Right atrium auricular region (tissue), 2 donors: ENCODE results near the gene PRRX2. TPM values are rescaled to one million over a fixed set of nuclear protein-coding genes. Genes with fewer than 3 reads are reported as not detected.
A peak's percentile ranks its signal among the peaks of the same experiment; 100 is the strongest.

Source experiments
- DNase-seq: peaks from one replicate; pipeline ENCODE4 v3.0.0-alpha.2; 2019; ENCODE audit warnings: low spot score
- H3K27ac ChIP-seq, 2 donors: fragments of 200-600 bp; sonication (generic); 1 replicate in 1 of 2; 2 replicates in 1 of 2; pipeline ENCODE4 v1.5.1; 2016 to 2019
- H3K27me3 ChIP-seq, 2 donors: fragments of 200-600 bp; sonication (generic); one replicate each; pipeline versions ENCODE4 v1.5.1 to v1.6.0; 2017 to 2019
- H3K36me3 ChIP-seq: fragments of 200-600 bp; sonication (generic); one replicate; pipeline ENCODE4 v1.5.1; 2016
- H3K4me1 ChIP-seq, 2 donors: fragments of 200-600 bp; sonication (generic); one replicate each; pipeline versions ENCODE4 v1.5.1 to v1.6.0; 2017 to 2019
- H3K4me3 ChIP-seq, 2 donors: fragments of 200-600 bp; sonication (generic); 1 replicate in 1 of 2; 2 replicates in 1 of 2; pipeline ENCODE4 v1.5.1; 2017 to 2019; ENCODE audit warnings: mild to moderate bottlenecking in 1 of 2, moderate library complexity in 1 of 2
- H3K9me3 ChIP-seq, 2 donors: fragments of 200-600 bp; sonication (generic); one replicate each; pipeline ENCODE4 v1.5.1; 2019
- total RNA-seq, 2 donors: library from RNA; depleted of rRNA; stranded (reverse); fragments of >200 nt; gene quantifications; one replicate each; pipeline ENCODE4 v1.1.0, GENCODE V29; 2016
- TF ChIP-seq, protein P1 (sequence below), 2 donors: fragments of 200-600 bp; sonication (generic); IDR thresholded peaks; one replicate each; pipeline ENCODE4 v1.5.1; 2019; ENCODE audit warnings: antibody characterized with exemption in 2 of 2

The PRRX2 gene
- total RNA-seq, 2 donors from 2014 or later, result 1.1 to 6.9 TPM

DNA sequence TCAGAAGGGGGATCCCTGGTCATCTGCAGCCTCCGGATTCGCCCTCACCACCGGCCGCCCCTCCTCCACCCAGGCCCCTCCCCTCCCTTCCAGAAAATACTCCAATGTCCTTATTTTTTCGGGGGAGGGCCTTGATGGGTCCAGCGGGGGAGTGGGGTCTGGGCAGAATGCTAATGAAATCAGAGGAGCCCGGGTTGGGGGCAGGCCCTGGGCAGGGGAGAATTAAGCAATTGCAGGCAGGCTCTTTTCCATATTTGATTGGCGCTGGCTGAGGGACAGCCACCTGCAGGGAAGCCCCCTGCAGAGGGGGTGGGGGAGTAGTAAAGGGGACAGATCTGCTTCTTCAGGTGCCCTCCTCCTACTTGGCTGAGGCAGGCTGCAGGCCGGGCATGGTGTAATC, 21.3 kb downstream of the PRRX2 start:
- no peaks in the 10 kb centered on the region for H3K4me1 ChIP-seq
- no peak overlapping the region for H3K27ac ChIP-seq
- H3K27me3 ChIP-seq, result no peaks in the 10 kb centered on the region
- H3K9me3 ChIP-seq, result no peaks in the 10 kb centered on the region
- no peaks in the 10 kb centered on the region for H3K36me3 ChIP-seq
- TF ChIP-seq, protein P1, sequence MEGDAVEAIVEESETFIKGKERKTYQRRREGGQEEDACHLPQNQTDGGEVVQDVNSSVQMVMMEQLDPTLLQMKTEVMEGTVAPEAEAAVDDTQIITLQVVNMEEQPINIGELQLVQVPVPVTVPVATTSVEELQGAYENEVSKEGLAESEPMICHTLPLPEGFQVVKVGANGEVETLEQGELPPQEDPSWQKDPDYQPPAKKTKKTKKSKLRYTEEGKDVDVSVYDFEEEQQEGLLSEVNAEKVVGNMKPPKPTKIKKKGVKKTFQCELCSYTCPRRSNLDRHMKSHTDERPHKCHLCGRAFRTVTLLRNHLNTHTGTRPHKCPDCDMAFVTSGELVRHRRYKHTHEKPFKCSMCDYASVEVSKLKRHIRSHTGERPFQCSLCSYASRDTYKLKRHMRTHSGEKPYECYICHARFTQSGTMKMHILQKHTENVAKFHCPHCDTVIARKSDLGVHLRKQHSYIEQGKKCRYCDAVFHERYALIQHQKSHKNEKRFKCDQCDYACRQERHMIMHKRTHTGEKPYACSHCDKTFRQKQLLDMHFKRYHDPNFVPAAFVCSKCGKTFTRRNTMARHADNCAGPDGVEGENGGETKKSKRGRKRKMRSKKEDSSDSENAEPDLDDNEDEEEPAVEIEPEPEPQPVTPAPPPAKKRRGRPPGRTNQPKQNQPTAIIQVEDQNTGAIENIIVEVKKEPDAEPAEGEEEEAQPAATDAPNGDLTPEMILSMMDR (IDR thresholded peaks at IDR 0.05), result no peak
- no peak overlapping the region for H3K4me3 ChIP-seq
- no peak for DNase-seq

DNA sequence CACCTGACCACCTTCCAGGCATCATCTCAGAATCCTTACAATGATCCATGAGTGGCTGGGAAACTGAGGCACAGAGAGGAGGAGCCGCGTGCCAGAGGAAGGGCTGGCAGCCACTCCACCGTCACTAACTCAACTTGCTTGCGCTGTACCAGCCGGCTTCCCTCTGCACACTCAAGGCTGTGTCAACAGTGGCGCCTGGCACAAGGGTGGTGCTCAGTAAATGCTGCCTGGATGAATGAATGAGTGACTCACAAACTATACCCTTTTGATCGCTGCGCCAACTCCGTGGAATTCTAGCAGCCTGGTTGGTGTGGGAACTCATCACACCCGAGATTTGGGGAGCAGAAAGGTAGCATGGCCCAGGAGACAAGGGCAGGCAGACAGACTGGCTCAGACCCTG, 21.9 kb downstream of the PRRX2 start:
- Histone ChIP-seq H3K4me3 (no peak overlapping the region), H3K4me1 (no peaks in the 10 kb centered on the region), H3K27ac (no peak overlapping the region), H3K9me3 (no peaks in the 10 kb centered on the region), H3K27me3 (no peaks in the 10 kb centered on the region), H3K36me3 (no peaks in the 10 kb centered on the region)
- DNase-seq, result no peak
- TF ChIP-seq, protein P1 (IDR thresholded peaks at IDR 0.05), result no peak

DNA sequence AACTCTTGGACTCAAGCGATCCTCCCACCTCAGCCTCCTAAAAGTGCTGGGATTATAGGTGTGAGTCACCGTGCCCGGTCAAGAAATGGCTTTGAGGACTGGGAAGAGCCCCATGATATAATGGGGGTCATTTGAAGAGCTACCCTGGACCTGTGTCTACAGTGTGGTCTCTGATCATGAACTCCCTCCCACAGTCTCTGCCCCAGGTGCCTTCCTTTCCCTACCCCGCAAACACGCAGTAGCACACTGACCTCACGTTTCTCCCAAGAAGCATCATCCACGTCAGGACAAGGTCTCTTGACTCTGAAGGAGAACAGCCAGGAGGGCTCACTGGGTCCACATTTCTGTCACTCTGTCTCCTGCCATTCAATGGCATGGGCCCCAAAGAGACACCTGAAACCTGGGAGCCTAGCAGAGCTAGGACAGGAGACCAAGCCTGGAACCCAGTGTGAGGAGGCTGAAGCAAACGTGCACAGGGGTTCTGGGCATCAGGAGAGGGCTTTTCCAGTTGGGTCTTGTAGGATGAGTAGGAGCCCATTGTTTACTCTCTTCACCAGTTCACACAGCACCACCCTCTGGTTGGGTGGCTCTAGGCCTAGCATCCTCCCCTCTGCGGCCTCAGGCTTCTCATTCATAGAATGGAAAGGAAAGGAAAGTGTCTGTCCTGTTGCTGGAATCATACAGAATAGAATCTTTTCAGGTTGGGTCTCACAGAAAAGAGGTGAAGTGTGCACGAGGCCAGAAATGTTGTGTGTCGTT, 23.0 kb downstream of the PRRX2 start:
- Histone ChIP-seq H3K27me3 (no peaks in the 10 kb centered on the region), H3K4me3 (no peak overlapping the region), H3K27ac (no peak overlapping the region), H3K4me1 (no peaks in the 10 kb centered on the region), H3K36me3 (no peaks in the 10 kb centered on the region), H3K9me3 (no peaks in the 10 kb centered on the region)
- no peak for DNase-seq
- TF ChIP-seq, protein P1 (IDR thresholded peaks at IDR 0.05), result no peak

DNA sequence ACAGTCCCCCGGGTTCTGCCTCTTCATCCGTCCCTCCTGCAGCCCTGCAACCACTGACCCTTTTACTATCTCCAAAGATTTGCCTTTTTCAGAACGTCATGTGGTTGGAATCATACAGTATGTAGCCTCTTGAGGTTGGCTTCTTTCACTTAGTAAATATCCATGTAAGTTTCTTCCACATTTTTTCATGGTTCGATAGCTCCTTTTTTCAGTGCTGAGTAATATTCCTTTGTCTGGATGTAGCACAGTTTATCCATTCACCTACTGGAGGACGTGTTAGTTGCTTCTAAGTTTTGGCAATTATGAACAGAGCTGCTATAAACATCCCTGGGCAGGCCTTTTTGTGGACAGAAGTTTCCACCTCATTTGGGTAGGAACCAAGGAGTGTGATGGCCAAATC, 27.1 kb downstream of the PRRX2 start:
- TF ChIP-seq, protein P1 (IDR thresholded peaks at IDR 0.05), result no peak
- no peaks in the 10 kb centered on the region for H3K36me3 ChIP-seq
- H3K27ac ChIP-seq, result no peak overlapping the region

DNA sequence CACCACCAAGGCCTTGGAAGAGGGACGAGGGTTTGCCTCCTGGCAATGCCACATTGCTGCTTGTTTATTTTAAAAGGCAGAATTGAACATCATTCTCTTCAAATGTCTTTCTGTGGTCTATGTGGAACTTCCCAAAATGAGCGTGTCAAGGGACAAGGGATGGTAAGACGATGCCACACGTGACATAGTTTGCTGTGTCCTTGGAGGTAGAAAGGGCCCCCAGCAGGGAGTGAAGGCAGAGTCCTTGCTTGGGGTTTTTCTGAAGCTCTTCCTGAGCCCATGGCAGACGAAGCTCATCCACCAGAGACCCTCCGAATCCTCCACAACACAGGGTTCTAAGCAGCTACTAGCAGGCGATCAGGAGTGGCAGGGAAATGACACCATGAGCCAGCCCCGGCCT, 28.3 kb downstream of the PRRX2 start:
- Histone ChIP-seq H3K27me3 (no peaks in the 10 kb centered on the region), H3K9me3 (no peaks in the 10 kb centered on the region), H3K36me3 (no peaks in the 10 kb centered on the region), H3K4me1 (peaks cover 0 to 19% of the 10 kb centered on the region in 2 donors), H3K27ac (no peak overlapping the region), H3K4me3 (no peak overlapping the region)
- DNase-seq, result no peak
- TF ChIP-seq, protein P1 (IDR thresholded peaks at IDR 0.05), result no peak

More for the DNA sequence above, 27.1 kb downstream of the PRRX2 start:
- Histone ChIP-seq H3K27me3 (no peaks in the 10 kb centered on the region), H3K4me1 (peaks cover 0 to 10% of the 10 kb centered on the region in 2 donors), H3K4me3 (no peak overlapping the region), H3K9me3 (no peaks in the 10 kb centered on the region)
- no peak for DNase-seq

DNA sequence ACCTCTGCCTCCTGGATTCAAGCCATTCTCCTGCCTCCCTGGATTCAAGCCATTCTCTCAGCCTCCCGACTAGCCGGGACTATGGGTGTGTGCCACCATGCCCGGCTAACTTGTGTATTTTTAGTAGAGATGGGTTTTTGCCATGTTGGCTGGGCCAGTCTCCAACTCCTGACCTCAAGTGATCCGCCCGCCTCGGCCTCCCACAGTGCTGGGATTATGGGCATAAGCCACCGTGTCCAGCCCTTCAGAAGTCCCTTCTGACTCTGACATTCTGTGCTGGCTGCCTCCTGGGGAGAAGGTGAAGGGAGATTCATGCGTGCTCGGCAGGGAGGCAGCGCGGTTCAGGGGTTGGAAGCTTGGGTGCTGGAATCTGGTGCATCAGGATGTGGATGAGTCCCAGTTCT, 28.8 kb downstream of the PRRX2 start:
- H3K27me3 ChIP-seq, result no peaks in the 10 kb centered on the region
- H3K36me3 ChIP-seq, result no peaks in the 10 kb centered on the region
- no peak for DNase-seq
- no peak overlapping the region for H3K4me3 ChIP-seq
- TF ChIP-seq, protein P1 (IDR thresholded peaks at IDR 0.05), result no peak
- H3K9me3 ChIP-seq, result no peaks in the 10 kb centered on the region
- H3K4me1 ChIP-seq, result peaks cover 0 to 19% of the 10 kb centered on the region in 2 donors
- peak overlapping the region in 1 of 2 donors; percentile 16 for H3K27ac ChIP-seq
